HG02678 (cell line): ENCODE results near the gene ABCC1.
"Not testable (repeated sequence)": the region's sequence is repeated elsewhere in the genome, so short reads cannot be mapped to it uniquely, and the experiment has no call there.

Experiments
- ATAC-seq: cut with Tn5 transposase; IDR thresholded peaks from one replicate; pipeline ENCODE4 v1.9.1; 2021; ENCODE audit warnings: mild to moderate bottlenecking, moderate library complexity; ENCODE audit not compliant: unreplicated experiment

The ABCC1 gene

GRCh38 chr16:15966420-15966819, 17.0 kb downstream of the ABCC1 start:
- ATAC-seq, result no peak

DNA sequence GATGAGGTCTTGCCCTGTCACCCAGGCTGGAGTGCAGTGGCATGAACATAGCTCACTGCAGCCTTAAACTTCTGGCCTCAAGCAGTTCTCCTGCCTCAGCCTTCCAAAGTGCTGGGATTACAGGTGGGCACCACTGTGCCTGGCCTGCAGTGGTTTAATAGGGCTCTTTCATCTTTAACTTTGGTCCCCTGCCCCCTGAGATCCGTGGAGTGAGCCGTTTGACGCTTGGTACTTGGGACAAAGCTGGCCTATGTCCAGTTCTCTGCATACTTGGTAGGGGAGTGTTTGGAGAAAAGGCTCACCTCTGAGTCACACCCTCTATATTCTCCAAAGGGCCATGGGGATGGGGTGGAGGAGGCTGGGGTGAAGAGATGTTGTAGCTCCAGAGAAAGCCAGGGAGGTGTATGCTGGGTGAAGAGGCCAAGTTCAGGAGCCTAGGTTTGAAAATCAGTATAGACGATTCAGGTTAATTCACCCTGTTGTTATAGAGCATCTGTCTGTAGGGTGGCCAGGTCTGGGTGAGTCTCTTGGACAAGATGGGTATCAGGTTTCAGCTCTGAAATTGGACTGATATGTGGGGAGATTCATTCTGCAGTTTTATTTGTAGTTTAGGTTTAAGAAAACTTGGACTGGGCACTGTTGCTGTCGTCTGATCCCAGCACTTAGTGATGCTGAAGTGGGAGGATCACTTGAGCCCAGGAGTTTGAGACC, 17.6 kb downstream of the ABCC1 start:
- ATAC-seq, result no peak

- no peak for ATAC-seq
Observed at GRCh38 chr16:15967655-15968315, 18.4 kb downstream of the ABCC1 start.

GRCh38 chr16:15970202-15970601, 20.8 kb downstream of the ABCC1 start:
- no peak for ATAC-seq

- no peak for ATAC-seq
Observed at GRCh38 chr16:15970743-15971439, 21.5 kb downstream of the ABCC1 start.

DNA sequence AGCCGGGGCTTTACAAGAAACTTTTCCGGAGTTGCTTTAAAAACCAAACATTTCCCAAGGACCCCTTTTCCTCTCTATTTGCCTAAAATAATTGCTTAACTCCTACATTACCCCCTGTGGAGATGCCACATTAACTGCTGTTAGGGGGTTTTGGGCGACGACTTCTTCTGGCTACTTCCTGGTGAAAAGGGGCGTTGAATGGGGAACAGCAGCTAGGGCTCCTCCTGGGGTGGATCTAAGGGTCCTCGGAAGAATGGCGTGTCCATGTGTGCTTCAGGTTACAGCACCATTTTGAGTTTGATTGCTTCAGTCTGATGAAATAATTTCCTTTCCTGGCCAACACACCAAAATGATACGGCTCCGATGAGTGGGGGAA, 22.0 kb downstream of the ABCC1 start:
- ATAC-seq, result no peak

DNA sequence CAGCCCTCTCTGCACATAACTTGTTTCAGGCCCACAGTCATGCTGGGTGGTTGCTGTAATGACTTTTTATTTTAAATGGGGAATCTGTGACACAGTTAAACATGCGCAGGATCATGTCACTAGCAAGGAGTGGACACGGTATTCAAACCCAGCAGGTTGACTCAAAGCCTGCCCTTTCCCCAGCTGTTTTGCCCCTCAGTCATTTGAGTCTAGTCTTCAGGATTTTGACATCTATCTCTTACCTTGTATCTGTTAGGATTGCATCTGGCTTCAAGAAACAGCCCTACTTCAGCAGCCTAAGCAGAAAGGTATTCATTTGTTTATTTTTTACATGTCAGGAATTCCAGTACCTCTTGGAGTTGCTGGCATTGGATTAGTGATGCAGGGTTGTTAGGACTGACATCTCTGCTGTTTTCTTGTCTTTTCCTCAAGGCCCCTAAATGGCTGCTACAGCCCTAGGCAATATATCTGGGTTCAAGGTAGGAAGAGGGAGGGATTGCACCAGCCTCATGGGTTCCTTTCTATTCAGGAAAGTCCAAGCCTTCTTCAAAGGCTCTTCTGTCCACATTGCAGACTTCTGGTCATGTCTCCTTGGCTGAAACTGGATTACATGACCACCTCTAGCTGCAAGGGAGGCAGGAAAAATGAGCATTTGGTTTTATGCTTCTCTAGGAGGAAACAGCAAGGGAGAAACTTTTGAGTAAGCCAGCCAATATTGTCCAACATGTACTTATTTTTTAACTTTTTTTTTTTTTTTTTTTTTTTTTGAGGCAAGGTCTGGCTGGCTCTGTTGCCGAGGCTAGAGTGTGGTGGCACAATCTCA, 22.8 kb downstream of the ABCC1 start:
- ATAC-seq, result no peak

DNA sequence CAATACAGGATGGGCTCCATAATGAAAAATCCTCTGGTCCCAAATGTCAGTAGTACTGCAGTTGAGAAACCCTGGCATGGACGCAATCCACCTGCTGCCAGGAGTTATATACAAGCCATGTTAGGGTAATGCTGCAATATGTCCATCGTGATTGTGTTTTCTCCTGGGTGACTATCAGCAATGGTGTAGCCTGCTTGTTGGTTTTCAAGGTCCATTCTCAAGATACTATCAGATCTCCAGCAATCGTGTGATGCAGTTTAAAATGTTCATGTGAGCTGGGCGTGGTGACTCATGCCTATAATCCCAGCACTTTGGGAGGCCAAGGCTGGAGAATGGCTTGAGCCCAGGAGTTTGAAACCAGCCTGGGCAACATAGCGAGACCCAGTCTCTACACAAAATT, 24.0 kb downstream of the ABCC1 start:
- ATAC-seq, result no peak

DNA sequence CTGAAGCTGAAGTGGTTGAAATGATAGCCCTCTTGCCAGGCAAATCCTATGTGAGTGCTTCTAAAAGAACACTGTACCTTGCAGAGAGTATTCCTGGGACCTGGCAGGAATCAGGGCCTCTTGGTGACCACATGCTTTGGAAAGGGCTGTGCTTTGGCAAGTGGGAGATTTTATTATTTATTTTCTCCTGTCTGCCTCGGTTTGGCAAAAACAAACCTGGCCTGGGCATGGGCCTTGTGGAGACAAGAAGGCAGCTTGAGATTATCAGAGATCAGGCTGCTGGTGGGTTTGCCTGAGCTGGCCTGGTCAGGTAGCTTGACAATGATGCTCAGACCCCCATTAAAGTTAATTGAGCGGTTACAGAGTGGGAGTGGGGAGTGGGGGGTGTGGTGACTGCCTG, 24.6 kb downstream of the ABCC1 start:
- ATAC-seq, result no peak

GRCh38 chr16:15975172-15975571, 25.8 kb downstream of the ABCC1 start:
- no peak for ATAC-seq

GRCh38 chr16:15976225-15976812, 26.9 kb downstream of the ABCC1 start:
- ATAC-seq, result no peak

DNA sequence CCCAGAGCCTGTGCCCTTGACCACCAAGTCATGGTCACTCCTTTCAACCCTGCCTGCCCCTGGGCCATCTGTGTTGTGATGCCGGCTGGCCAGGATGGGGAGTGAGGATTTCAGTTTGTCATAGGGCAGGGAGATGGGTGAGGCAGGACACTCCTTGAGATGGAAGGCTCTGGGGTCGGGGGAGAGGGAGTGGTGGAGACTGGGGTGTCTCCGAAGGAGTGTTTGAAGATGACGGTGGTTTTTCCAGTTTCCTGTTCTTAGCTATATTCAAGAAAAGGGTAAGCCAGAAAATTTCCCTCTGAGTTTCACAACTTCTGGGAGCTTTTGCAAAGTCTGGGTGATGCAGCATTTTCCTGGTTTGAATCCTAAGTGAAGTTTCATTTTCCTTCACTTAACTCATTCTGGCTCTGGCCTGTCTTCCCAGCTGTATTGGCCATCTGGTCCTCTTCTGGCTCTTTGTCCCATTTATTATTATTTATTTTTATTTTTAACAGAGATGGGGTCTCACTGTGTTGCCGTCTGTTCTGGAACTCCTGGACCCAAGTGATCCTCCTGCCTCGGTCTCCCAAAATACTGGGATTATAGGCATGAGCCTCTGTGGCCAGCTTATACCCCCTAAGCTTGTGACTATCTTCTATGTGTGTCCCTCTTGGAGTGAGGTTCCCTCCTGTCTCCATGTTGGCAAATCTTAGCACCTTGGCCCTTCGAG, 27.7 kb downstream of the ABCC1 start:
- no peak for ATAC-seq

GRCh38 chr16:15979801-15980200, 30.4 kb downstream of the ABCC1 start:
- ATAC-seq, result no peak

GRCh38 chr16:15980329-15980728, 30.9 kb downstream of the ABCC1 start:
- no peak for ATAC-seq

GRCh38 chr16:15981382-15981781, 32.0 kb downstream of the ABCC1 start:
- ATAC-seq, result no peak

DNA sequence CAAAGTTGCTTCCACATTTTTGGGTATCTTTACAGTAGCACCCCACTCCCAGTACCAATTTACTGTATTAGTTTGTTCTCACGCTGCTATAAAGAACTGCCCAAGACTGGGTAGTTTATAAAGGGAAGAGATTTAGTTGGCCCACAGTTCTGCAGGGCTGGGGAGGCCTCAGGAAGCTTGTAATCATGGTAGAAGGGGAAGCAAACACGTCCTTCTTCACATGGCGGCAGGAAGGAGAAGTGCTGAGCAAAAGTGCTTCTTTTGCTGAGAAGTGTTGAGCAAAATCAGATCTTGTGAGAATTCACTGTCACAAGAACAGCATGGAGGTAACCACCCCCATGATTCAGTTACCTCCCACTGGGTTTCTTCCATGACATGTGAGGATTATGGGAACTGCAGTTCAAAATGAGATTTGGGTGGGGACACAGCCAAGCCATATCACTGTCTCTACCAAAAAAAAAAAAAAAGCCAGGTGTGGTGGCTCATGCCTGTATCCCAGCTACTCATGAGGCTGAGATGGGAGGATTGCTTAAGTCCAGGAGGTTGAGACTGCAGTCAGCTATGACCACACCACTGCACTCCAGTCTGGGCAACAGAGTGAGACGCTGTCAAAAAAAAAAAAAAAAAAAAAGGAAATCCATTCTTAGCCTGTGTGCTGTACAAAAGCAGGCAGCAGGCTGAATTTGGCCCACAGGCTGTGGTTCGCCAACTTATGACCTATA, 32.9 kb downstream of the ABCC1 start:
- ATAC-seq, result not testable (repeated sequence)

GRCh38 chr16:15983898-15984297, 34.5 kb downstream of the ABCC1 start:
- no peak for ATAC-seq

DNA sequence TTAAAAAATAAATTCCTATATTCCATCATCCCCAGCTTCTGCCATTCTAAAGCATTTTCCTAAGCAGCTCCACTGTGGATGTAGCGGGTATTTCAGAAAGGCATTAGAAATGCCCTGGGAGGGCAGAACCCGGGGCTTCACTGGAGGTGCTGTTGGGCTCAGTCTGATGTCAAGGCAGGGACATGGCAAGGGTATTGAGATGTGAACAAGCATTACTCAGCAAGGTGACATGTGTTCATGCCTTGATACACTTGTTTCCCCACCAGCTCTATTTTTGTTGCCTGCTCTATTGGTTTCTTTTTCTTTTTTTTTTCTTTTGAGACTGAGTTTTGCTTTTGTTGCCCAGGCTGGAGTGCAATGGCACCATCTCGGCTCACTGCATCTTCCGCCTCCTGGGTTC, 35.7 kb downstream of the ABCC1 start:
- ATAC-seq, result no peak

- no peak for ATAC-seq
Observed at GRCh38 chr16:15986261-15986660, 36.8 kb downstream of the ABCC1 start.
